Gastrocnemius medialis (tissue), 4 donors: ENCODE results near the gene FAM200B.

Source experiments
- CTCF ChIP-seq, 5 experiments: fragments of 450-650 bp in 3 of 5; fragments of 200-600 bp in 2 of 5; sonication (generic) in 2 of 5; IDR thresholded peaks in 4 of 5; conservative IDR thresholded peaks in 1 of 5; 1 replicate in 4 of 5; 2 replicates in 1 of 5; pipeline ENCODE4 v1.5.1; 2016 to 2019; ENCODE audit warnings: antibody characterized with exemption in 5 of 5, mild to moderate bottlenecking in 3 of 5, moderate library complexity in 3 of 5
- POLR2A ChIP-seq, 2 donors: fragments of 450-650 bp; IDR thresholded peaks; one replicate each; pipeline ENCODE4 v1.6.1; 2017; ENCODE audit warnings: antibody characterized with exemption in 2 of 2, mild to moderate bottlenecking in 2 of 2, moderate library complexity in 2 of 2

GRCh38 chr4:15649914-15650545, 31.6 kb upstream of the FAM200B start:
- peak; percentile 44 to 78 (median 74) for TF ChIP-seq CTCF (IDR thresholded peaks at IDR 0.05 in 4 of 5, conservative IDR thresholded peaks at IDR 0.05 in 1 of 5)
- no peak for TF ChIP-seq POLR2A (IDR thresholded peaks at IDR 0.05)
